OCI-LY7 (cell line): ENCODE results near the gene CLDN24.

ENCODE experiments used
- CTCF ChIP-seq: fragments of 200-600 bp; sonication (generic); conservative IDR thresholded peaks from 2 replicates; pipeline ENCODE4 v1.5.1; 2014; ENCODE audit warnings: mild to moderate bottlenecking, antibody characterized with exemption, low read length, moderate library complexity, mixed read lengths
- EZH2phosphoT487 ChIP-seq: fragments of 200-600 bp; sonication (generic); IDR thresholded peaks from 2 replicates; pipeline ENCODE4 v1.6.1; 2018; ENCODE audit warnings: low read depth, borderline replicate concordance, mild to moderate bottlenecking, mixed run types, antibody characterized with exemption, low read length, moderate library complexity, mixed read lengths

GRCh38 chr4:183369073-183369472 lies 46.8 kb upstream of the CLDN24 start:
- no peak for TF ChIP-seq CTCF
- TF ChIP-seq EZH2phosphoT487: no peak
